Measurements from ENCODE around the gene BBS9. TPM values are rescaled to one million over a fixed set of nuclear protein-coding genes. Genes with fewer than 3 reads are reported as not detected.
A peak's percentile ranks its signal among the peaks of the same experiment; 100 is the strongest.

The BBS9 gene
- total and polyA plus RNA-seq, 5 experiments from 2014 or later: 11.2 to 31.8 (median 12.7) TPM

GRCh38 chr7:33184828-33185227 is 55.5 kb downstream of the BBS9 start:
- POLR2A ChIA-PET: no interaction called here
- Mint-ChIP-seq H3K4me3 (no peak overlapping the region), H3K4me1 (peaks cover 0 to 4% (median 0%) of the 10 kb centered on the region in 4 donors), H3K36me3 (peaks cover 4 to 22% (median 11%) of the 10 kb centered on the region in 3 donors), H3K9me3 (peaks cover 0 to 5% (median 0%) of the 10 kb centered on the region in 9 donors), H3K27ac (no peak overlapping the region), H3K27me3 (no peaks in the 10 kb centered on the region)
- ATAC-seq (no peak), DNase-seq (no peak)

- Mint-ChIP-seq H3K27ac (no peak overlapping the region), H3K36me3 (peaks cover 0 to 12% (median 4%) of the 10 kb centered on the region in 3 donors), H3K9me3 (no peaks in the 10 kb centered on the region), H3K27me3 (no peaks in the 10 kb centered on the region), H3K4me1 (peaks cover 6 to 9% (median 8%) of the 10 kb centered on the region in 4 donors), H3K4me3 (no peak overlapping the region)
- POLR2A ChIA-PET: no interaction called here
- DNase-seq (peak in 4 of 10 donors; percentile 3 to 38 (median 27)), ATAC-seq (no peak)
Measured at GRCh38 chr7:33185786-33186185, 56.4 kb downstream of the BBS9 start.

GRCh38 chr7:33186192-33186591 is 56.8 kb downstream of the BBS9 start:
- no peak overlapping the region for H3K4me3 Mint-ChIP-seq
- H3K36me3 Mint-ChIP-seq: peaks cover 0 to 9% (median 4%) of the 10 kb centered on the region in 3 donors
- H3K27ac Mint-ChIP-seq: no peak overlapping the region
- POLR2A ChIA-PET: no interaction called here
- H3K4me1 Mint-ChIP-seq: peaks cover 10 to 13% (median 12%) of the 10 kb centered on the region in 4 donors
- H3K27me3 Mint-ChIP-seq: no peaks in the 10 kb centered on the region
- ATAC-seq (no peak), DNase-seq (no peak)
- no peaks in the 10 kb centered on the region for H3K9me3 Mint-ChIP-seq

- no peak for DNase-seq
- Mint-ChIP-seq H3K27me3 (no peaks in the 10 kb centered on the region), H3K4me1 (peaks cover 16 to 23% (median 17%) of the 10 kb centered on the region in 4 donors), H3K9me3 (peaks cover 0 to 3% (median 0%) of the 10 kb centered on the region in 9 donors), H3K4me3 (peak overlapping the region; percentile 16 to 69 (median 54)), H3K36me3 (peaks cover 0 to 14% (median 14%) of the 10 kb centered on the region in 3 donors), H3K27ac (peak overlapping the region; percentile 23 to 95 (median 57))
- POLR2A ChIA-PET: no interaction called here
- no peak for ATAC-seq
Measured at GRCh38 chr7:33190688-33191304, 61.4 kb downstream of the BBS9 start.

GRCh38 chr7:33191340-33191739 is 62.0 kb downstream of the BBS9 start:
- Mint-ChIP-seq H3K9me3 (peaks cover 0 to 3% (median 0%) of the 10 kb centered on the region in 9 donors), H3K4me3 (peak overlapping the region; percentile 7 to 69 (median 54)), H3K27me3 (no peaks in the 10 kb centered on the region), H3K27ac (peak overlapping the region; percentile 23 to 95 (median 57)), H3K4me1 (peaks cover 16 to 23% (median 17%) of the 10 kb centered on the region in 4 donors), H3K36me3 (peaks cover 2 to 16% (median 14%) of the 10 kb centered on the region in 3 donors)
- POLR2A ChIA-PET: no interaction called here
- ATAC-seq (peak; percentile 71 to 90), DNase-seq (peak in 4 of 10 donors; percentile 3 to 30 (median 12))

- POLR2A ChIA-PET: no interaction called here
- no peak for DNase-seq
- H3K36me3 Mint-ChIP-seq: peaks cover 5 to 26% (median 14%) of the 10 kb centered on the region in 3 donors
- no peak overlapping the region for H3K4me3 Mint-ChIP-seq
- no peak for ATAC-seq
- H3K27me3 Mint-ChIP-seq: no peaks in the 10 kb centered on the region
- peaks cover 0 to 3% (median 0%) of the 10 kb centered on the region in 9 donors for H3K9me3 Mint-ChIP-seq
- peak overlapping the region in 1 of 10 donors; percentile 12 for H3K27ac Mint-ChIP-seq
- H3K4me1 Mint-ChIP-seq: peaks cover 16 to 23% (median 18%) of the 10 kb centered on the region in 4 donors
Measured at GRCh38 chr7:33192695-33193291, 63.4 kb downstream of the BBS9 start.

GRCh38 chr7:33193308-33193864 is 64.0 kb downstream of the BBS9 start:
- H3K27me3 Mint-ChIP-seq: no peaks in the 10 kb centered on the region
- POLR2A ChIA-PET: no interaction called here
- ATAC-seq (no peak), DNase-seq (no peak)
- H3K36me3 Mint-ChIP-seq: peaks cover 5 to 25% (median 14%) of the 10 kb centered on the region in 3 donors
- H3K9me3 Mint-ChIP-seq: peaks cover 0 to 3% (median 0%) of the 10 kb centered on the region in 9 donors
- H3K4me3 Mint-ChIP-seq: no peak overlapping the region
- H3K27ac Mint-ChIP-seq: peak overlapping the region in 1 of 10 donors; percentile 12
- H3K4me1 Mint-ChIP-seq: peaks cover 16 to 23% (median 17%) of the 10 kb centered on the region in 4 donors

GRCh38 chr7:33195264-33195663 is 65.9 kb downstream of the BBS9 start:
- Mint-ChIP-seq H3K4me1 (peaks cover 13 to 24% (median 17%) of the 10 kb centered on the region in 4 donors), H3K36me3 (peaks cover 5 to 24% (median 14%) of the 10 kb centered on the region in 3 donors), H3K4me3 (no peak overlapping the region), H3K27me3 (no peaks in the 10 kb centered on the region), H3K9me3 (peaks cover 0 to 3% (median 0%) of the 10 kb centered on the region in 9 donors), H3K27ac (no peak overlapping the region)
- POLR2A ChIA-PET: no interaction called here
- ATAC-seq (no peak), DNase-seq (no peak)

GRCh38 chr7:33196221-33196620 is 66.9 kb downstream of the BBS9 start:
- ATAC-seq: no peak
- POLR2A ChIA-PET: no interaction called here
- no peak overlapping the region for H3K27ac Mint-ChIP-seq
- H3K4me1 Mint-ChIP-seq: peaks cover 6 to 16% (median 8%) of the 10 kb centered on the region in 4 donors
- H3K9me3 Mint-ChIP-seq: peaks cover 0 to 3% (median 0%) of the 10 kb centered on the region in 9 donors
- peaks cover 5 to 24% (median 14%) of the 10 kb centered on the region in 3 donors for H3K36me3 Mint-ChIP-seq
- no peak for DNase-seq
- H3K27me3 Mint-ChIP-seq: no peaks in the 10 kb centered on the region
- H3K4me3 Mint-ChIP-seq: no peak overlapping the region

GRCh38 chr7:33200282-33200681 is 70.9 kb downstream of the BBS9 start:
- peaks cover 4 to 29% (median 9%) of the 10 kb centered on the region in 3 donors for H3K36me3 Mint-ChIP-seq
- no peaks in the 10 kb centered on the region for H3K27me3 Mint-ChIP-seq
- DNase-seq: no peak
- H3K9me3 Mint-ChIP-seq: peaks cover 0 to 10% (median 0%) of the 10 kb centered on the region in 9 donors
- POLR2A ChIA-PET: no interaction called here
- no peak overlapping the region for H3K27ac Mint-ChIP-seq
- ATAC-seq: no peak
- no peak overlapping the region for H3K4me3 Mint-ChIP-seq
- peaks cover 6 to 9% (median 8%) of the 10 kb centered on the region in 4 donors for H3K4me1 Mint-ChIP-seq

- ATAC-seq: no peak
- no peak for DNase-seq
- POLR2A ChIA-PET: no interaction called here
- H3K4me1 Mint-ChIP-seq: peaks cover 6 to 9% (median 7%) of the 10 kb centered on the region in 4 donors
- peak overlapping the region in 1 of 10 donors; percentile 26 for H3K27ac Mint-ChIP-seq
- no peaks in the 10 kb centered on the region for H3K27me3 Mint-ChIP-seq
- no peak overlapping the region for H3K4me3 Mint-ChIP-seq
- peaks cover 4 to 27% (median 4%) of the 10 kb centered on the region in 3 donors for H3K36me3 Mint-ChIP-seq
- peaks cover 0 to 10% (median 0%) of the 10 kb centered on the region in 9 donors for H3K9me3 Mint-ChIP-seq
Measured at GRCh38 chr7:33201821-33202220, 72.5 kb downstream of the BBS9 start.

GRCh38 chr7:33210958-33211357 is 81.6 kb downstream of the BBS9 start:
- Mint-ChIP-seq H3K27me3 (no peaks in the 10 kb centered on the region), H3K9me3 (peaks cover 20 to 51% (median 41%) of the 10 kb centered on the region in 9 donors), H3K4me1 (peaks cover 0 to 4% (median 0%) of the 10 kb centered on the region in 4 donors), H3K27ac (no peak overlapping the region), H3K36me3 (peaks cover 59 to 77% (median 62%) of the 10 kb centered on the region in 3 donors), H3K4me3 (no peak overlapping the region)
- ATAC-seq (no peak), DNase-seq (no peak)
- POLR2A ChIA-PET: no interaction called here

GRCh38 chr7:33212144-33212543 is 82.8 kb downstream of the BBS9 start:
- peaks cover 20 to 51% (median 41%) of the 10 kb centered on the region in 9 donors for H3K9me3 Mint-ChIP-seq
- ATAC-seq: no peak
- H3K36me3 Mint-ChIP-seq: peaks cover 59 to 80% (median 61%) of the 10 kb centered on the region in 3 donors
- no peaks in the 10 kb centered on the region for H3K27me3 Mint-ChIP-seq
- H3K27ac Mint-ChIP-seq: no peak overlapping the region
- POLR2A ChIA-PET: no interaction called here
- peaks cover 0 to 4% (median 0%) of the 10 kb centered on the region in 4 donors for H3K4me1 Mint-ChIP-seq
- DNase-seq: no peak
- no peak overlapping the region for H3K4me3 Mint-ChIP-seq

Data from naive thymus-derived CD8-positive, alpha-beta T cell (primary cell).